ENCODE data around the gene BEND4.

Gene BEND4

DNA sequence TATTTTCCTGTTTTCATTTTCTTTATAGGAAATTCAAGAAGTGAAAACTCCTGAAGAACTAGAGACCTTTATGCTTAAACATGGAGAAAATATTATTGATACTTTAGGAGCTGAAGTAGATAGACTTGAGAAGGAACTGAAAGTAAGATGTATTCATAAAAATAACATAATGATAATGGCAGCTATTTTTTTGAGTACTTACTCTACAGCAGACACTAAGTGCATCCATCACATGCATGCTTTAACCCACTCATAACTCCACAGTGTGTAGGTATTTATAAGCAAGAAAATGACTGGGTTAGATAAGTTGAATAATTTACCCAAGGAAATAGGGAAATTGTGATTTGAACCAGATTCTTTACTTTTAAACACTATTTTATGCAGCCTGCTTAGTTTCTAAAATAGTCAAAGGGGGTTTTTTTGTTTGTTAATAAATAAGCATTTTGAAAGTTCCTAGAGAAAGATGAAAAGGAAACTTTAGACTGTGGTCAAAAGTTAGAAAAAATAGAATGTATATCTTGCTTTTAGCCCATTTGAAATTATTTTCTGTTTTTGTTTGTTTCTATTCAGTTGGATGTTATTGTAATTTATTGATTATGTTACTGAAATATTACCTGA lies 74.2 kb downstream of the BEND4 start:
- in situ Hi-C loops (cut with HindIII; ENCODE audit: low sequenced_read_pairs) = no loop called here
- DNase-seq (ENCODE audit: low read depth) = no peak
- no peak overlapping the region for H3K4me3 ChIP-seq (ENCODE audit: low read depth, low read length)
- TF ChIP-seq, protein P1, sequence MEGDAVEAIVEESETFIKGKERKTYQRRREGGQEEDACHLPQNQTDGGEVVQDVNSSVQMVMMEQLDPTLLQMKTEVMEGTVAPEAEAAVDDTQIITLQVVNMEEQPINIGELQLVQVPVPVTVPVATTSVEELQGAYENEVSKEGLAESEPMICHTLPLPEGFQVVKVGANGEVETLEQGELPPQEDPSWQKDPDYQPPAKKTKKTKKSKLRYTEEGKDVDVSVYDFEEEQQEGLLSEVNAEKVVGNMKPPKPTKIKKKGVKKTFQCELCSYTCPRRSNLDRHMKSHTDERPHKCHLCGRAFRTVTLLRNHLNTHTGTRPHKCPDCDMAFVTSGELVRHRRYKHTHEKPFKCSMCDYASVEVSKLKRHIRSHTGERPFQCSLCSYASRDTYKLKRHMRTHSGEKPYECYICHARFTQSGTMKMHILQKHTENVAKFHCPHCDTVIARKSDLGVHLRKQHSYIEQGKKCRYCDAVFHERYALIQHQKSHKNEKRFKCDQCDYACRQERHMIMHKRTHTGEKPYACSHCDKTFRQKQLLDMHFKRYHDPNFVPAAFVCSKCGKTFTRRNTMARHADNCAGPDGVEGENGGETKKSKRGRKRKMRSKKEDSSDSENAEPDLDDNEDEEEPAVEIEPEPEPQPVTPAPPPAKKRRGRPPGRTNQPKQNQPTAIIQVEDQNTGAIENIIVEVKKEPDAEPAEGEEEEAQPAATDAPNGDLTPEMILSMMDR (IDR thresholded peaks at IDR 0.05; ENCODE audit: low read depth, low read length, missing control alignments) = no peak

DNA sequence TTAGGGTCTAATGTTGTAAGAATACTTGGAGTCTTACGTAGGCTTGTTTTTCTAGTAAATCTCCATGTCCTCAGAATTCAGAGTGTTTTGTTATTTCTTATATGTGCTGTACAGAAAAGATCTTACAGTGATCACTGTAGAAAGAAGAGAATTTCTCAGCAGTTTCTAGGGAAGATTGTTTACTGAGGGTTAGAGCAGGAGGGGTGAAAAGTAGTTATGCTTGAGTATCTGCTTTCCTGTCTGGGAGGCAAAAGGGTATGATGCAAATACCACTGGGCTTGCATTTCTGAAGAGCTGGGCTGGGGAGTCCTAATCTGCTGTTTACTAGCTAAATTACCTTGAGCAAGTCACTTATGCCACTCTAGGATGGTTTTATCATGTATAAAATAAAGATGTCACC lies 78.2 kb downstream of the BEND4 start:
- DNase-seq (ENCODE audit: low read depth) = no peak
- TF ChIP-seq, protein P1 (IDR thresholded peaks at IDR 0.05; ENCODE audit: low read depth, low read length, missing control alignments) = no peak
- no peak overlapping the region for H3K4me3 ChIP-seq (ENCODE audit: low read depth, low read length)
- in situ Hi-C loops (cut with HindIII; ENCODE audit: low sequenced_read_pairs) = no loop called here

DNA sequence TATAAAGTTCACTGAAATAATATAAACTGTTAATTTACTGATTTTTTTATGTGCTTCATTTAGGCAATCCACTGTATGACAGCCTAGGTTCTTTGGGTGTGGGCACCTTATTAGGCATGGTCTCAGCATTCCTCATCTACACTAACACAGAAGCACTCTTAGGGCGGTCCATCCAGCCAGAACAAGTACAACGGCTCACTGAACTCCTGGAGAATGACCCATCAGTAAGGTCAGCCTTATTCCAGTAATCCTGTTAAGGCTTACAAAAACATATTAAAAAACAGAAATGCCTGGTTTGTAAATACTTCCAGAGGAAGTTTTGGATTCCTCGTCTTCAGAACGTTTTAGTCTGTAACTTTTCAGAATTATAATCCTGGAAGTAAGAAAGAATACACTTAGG lies 82.0 kb downstream of the BEND4 start:
- TF ChIP-seq, protein P1 (IDR thresholded peaks at IDR 0.05; ENCODE audit: low read depth, low read length, missing control alignments) = no peak
- in situ Hi-C loops (cut with HindIII; ENCODE audit: low sequenced_read_pairs) = no loop called here
- DNase-seq (ENCODE audit: low read depth) = no peak
- no peak overlapping the region for H3K4me3 ChIP-seq (ENCODE audit: low read depth, low read length)

DNA sequence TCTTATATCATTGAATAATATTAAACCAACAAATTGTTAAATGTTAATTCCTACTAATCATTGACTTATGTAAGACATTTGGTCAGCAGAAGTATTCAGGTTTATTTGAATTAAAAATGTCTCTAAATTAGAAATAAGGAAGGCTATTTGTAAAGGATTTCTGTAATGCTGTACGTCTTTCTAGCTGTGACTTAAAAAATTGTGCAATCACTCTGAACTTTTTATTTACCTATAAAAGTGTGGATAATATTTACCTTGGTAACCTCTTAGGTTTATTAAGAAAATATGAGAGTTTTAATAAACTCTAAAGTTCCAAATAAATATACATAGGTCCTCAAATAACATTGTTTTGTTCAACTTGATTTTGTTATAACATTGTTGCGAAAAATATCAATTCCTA lies 85.2 kb downstream of the BEND4 start:
- no peak overlapping the region for H3K4me3 ChIP-seq (ENCODE audit: low read depth, low read length)
- DNase-seq (ENCODE audit: low read depth) = no peak
- in situ Hi-C loops (cut with HindIII; ENCODE audit: low sequenced_read_pairs) = no loop called here
- TF ChIP-seq, protein P1 (IDR thresholded peaks at IDR 0.05; ENCODE audit: low read depth, low read length, missing control alignments) = no peak

DNA sequence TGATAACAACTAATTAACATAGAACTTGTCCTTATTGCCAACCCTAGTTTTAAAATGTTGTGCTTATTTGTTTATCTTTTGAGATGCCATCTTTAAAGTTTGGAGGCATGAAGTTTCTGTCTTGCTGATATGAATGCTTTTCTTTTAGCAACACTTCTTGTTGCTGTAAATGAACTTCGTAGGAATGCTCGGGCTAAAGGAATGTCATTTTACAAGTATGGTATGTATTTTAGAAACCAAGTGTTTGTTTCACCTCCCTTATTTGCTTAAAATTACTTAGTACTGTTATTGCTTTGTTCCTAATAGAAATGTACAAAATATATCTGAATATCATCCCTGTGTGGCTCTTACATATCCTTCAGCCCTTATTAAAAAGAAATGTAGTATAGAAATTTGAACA lies 86.1 kb downstream of the BEND4 start:
- H3K4me3 ChIP-seq (ENCODE audit: low read depth, low read length) = no peak overlapping the region
- no peak for DNase-seq (ENCODE audit: low read depth)
- TF ChIP-seq, protein P1 (IDR thresholded peaks at IDR 0.05; ENCODE audit: low read depth, low read length, missing control alignments) = no peak
- in situ Hi-C loops (cut with HindIII; ENCODE audit: low sequenced_read_pairs) = no loop called here

Data from astrocyte of the cerebellum (primary cell).